Muscle of arm (tissue), 14 donors: Measurements from ENCODE around the gene ITLN1. TPM values are rescaled to one million over a fixed set of nuclear protein-coding genes. Genes with fewer than 3 reads are reported as not detected.
"Not testable (repeated sequence)": the region's sequence is repeated elsewhere in the genome, so short reads cannot be mapped to it uniquely, and the experiment has no call there.

Source experiments
- DNase-seq: peaks from one replicate; pipeline ENCODE4 v3.0.0-alpha.2; 2013
- long read RNA-seq, 11 donors: transcript quantifications; one replicate each; lab custom pipeline, GENCODE V29; 2026
- polyA plus RNA-seq, 12 donors: library from polyadenylated mRNA; unstranded; fragments of 120-200 nt; gene quantifications; one replicate each; pipeline ENCODE4 v1.2.1, GENCODE V29; 2013; ENCODE audit not compliant: insufficient read length in 12 of 12

The ITLN1 gene
- 10 to 100 TPM in 1 of 12 donors, 1 to 10 TPM in 1, under 1 TPM in 6, not detected in 4; 0.16 to 29.3 (median 0.35) TPM for polyA plus RNA-seq
- long read RNA-seq, donor 1, transcript ITLN1-201 (8 exons, 1,183 nt): major isoform, 49 of 107 reads
- long read RNA-seq, donor 1, partial matches to known transcripts: 58 of 107 reads
- long read RNA-seq, donor 1, other reads (novel, unspliced or antisense): 0 of 107 reads
- long read RNA-seq, donor 2: 0 reads
- long read RNA-seq, donor 3: 0 reads
- long read RNA-seq, donor 4: 0 reads
- long read RNA-seq, donor 5: 0 reads
- long read RNA-seq, donor 6: 0 reads
- long read RNA-seq, donor 7: 0 reads
- long read RNA-seq, donor 8, partial matches to known transcripts: 0 of 1 reads
- long read RNA-seq, donor 8, other reads (novel, unspliced or antisense): 0 of 1 reads
- long read RNA-seq, donor 9: 0 reads
- long read RNA-seq, donor 10: 0 reads
- long read RNA-seq, donor 11: 0 reads

- no peak for DNase-seq
Measured at GRCh38 chr1:160885042-160885441, at the start of gene ITLN1. TSS of gene ITLN1 (minus strand) at chr1:160885180. CDS start at chr1:160884877, 303 bp downstream.

- DNase-seq: not testable (repeated sequence)
Measured at GRCh38 chr1:160933305-160933704, 48.3 kb upstream of the ITLN1 start.

GRCh38 chr1:160925652-160926244 is 40.8 kb upstream of the ITLN1 start:
- no peak for DNase-seq

GRCh38 chr1:160924791-160925651 is 40.0 kb upstream of the ITLN1 start:
- no peak for DNase-seq

- DNase-seq: no peak
Measured at GRCh38 chr1:160916666-160917065, 31.7 kb upstream of the ITLN1 start.

- not testable (repeated sequence) for DNase-seq
Measured at GRCh38 chr1:160913229-160913628, 28.2 kb upstream of the ITLN1 start.

GRCh38 chr1:160911925-160912324 is 26.9 kb upstream of the ITLN1 start:
- no peak for DNase-seq

GRCh38 chr1:160911441-160911840 is 26.5 kb upstream of the ITLN1 start:
- no peak for DNase-seq

- no peak for DNase-seq
Measured at GRCh38 chr1:160910170-160910750, 25.3 kb upstream of the ITLN1 start.

GRCh38 chr1:160907976-160908375 is 23.0 kb upstream of the ITLN1 start:
- no peak for DNase-seq

GRCh38 chr1:160905617-160905989 is 20.6 kb upstream of the ITLN1 start:
- no peak for DNase-seq

- DNase-seq: no peak
Measured at GRCh38 chr1:160904783-160905616, 20.0 kb upstream of the ITLN1 start.

- DNase-seq: not testable (repeated sequence)
Measured at GRCh38 chr1:160902251-160902650, 17.3 kb upstream of the ITLN1 start.

GRCh38 chr1:160901768-160902167 is 16.8 kb upstream of the ITLN1 start:
- no peak for DNase-seq

GRCh38 chr1:160900683-160901082 is 15.7 kb upstream of the ITLN1 start:
- DNase-seq: not testable (repeated sequence)

GRCh38 chr1:160894368-160895135 is 9.6 kb upstream of the ITLN1 start:
- not testable (repeated sequence) for DNase-seq

GRCh38 chr1:160891474-160891873 is 6.5 kb upstream of the ITLN1 start:
- no peak for DNase-seq

- no peak for DNase-seq
Measured at GRCh38 chr1:160888926-160889325, 3.9 kb upstream of the ITLN1 start.

GRCh38 chr1:160887071-160887470 is 2.1 kb upstream of the ITLN1 start:
- DNase-seq: no peak

GRCh38 chr1:160884579-160884978 is 401 bp downstream of the ITLN1 start:
- DNase-seq: no peak
